ENCODE results near the gene MRPL11. TPM values are rescaled to one million over a fixed set of nuclear protein-coding genes. Genes with fewer than 3 reads are reported as not detected.

MRPL11 gene
- total RNA-seq, 1 experiment from 2014 or later, result 105 TPM

DNA sequence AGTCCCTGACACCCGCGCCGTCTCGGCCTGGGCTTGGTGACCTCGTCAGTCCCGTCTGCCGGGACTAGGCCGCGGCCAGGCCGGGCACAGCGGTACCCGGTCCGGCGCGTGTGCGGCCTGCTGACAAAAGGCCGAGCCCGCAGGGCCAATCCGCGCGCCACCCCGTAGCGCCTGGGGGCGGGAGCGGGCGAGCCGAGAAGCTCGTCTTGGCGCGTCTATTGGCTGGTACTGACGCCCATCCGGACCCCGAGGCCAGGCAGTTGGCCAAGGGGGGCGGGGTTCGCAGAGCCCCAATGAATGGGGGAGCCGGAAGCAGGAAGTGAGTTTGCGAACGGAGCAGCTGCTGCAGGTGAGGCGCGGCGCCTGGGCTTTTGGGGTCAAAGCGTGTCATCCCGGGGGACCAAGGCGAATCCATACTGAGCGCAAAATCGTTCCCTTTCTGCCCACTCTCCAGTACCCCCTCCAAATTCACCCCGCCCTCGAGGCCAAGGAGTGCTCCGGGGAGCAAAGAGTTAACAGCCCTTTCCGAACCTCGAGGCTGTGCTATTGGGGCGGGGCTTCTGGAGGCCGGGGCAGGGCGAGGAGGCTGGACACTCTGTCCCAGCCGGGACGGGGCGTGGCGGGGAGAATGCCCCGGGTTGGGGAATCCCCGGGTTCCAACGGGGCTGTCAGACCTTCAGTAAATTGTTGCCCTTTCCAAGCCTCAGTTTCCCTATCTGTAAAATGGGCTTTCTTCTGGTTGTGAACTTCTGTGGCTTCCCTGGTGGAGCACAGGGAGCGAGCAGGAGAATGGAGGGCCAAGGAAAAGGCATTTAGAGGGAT is 41.7 kb upstream of the MRPL11 start, which contains the start of gene DPP3:
DPP3 (plus strand) TSS at position 318 of the 822 bp plus-strand sequence. CDS start 1,767 bp downstream, outside the sequence.
- peak within 1 kb of the TSS; percentile 52 for H3K4me2 ChIP-seq (ENCODE audit: insufficient read depth, insufficient read length, low read length)
- peak within 1 kb of the TSS; percentile 85 for H3K9ac ChIP-seq (ENCODE audit: extremely low read depth, insufficient read length, low read length)
- H3K27ac ChIP-seq (ENCODE audit: insufficient read length, low read depth, low read length), result peak within 1 kb of the TSS; percentile 6
- H3K9me3 ChIP-seq (ENCODE audit: control insufficient read depth, low read depth, low read length), result no peaks in the 10 kb centered on the region
- peak within 1 kb of the TSS; percentile 85 to 98 (median 90); a peak in 5 of 7 replicates for H3K27ac Mint-ChIP-seq
- WGBS (ENCODE audit: extremely low coverage, insufficient read length, low lambda C conversion rate), result no CpG with 5 or more reads among the region's 62 CpGs
- peak within 1 kb of the TSS; percentile 78 for H3K18ac ChIP-seq (ENCODE audit: insufficient read length, low read depth, low read length)
- peaks cover 0 to 21% (median 14%) of the 10 kb centered on the region in 3 experiments; a peak in 5 of 7 replicates for H3K36me3 Mint-ChIP-seq (ENCODE audit: insufficient read depth in 1 of 3, low read depth in 3 of 3)
- no peak within 1 kb of the TSS for H3K23ac ChIP-seq (ENCODE audit: insufficient read length, low read depth, low read length)
- no peak within 1 kb of the TSS for H3K56ac ChIP-seq (ENCODE audit: insufficient read length, low read depth, low read length)
- H3K79me2 ChIP-seq (ENCODE audit: insufficient read depth, low read length), result no peaks in the 10 kb centered on the region
- no peak within 1 kb of the TSS for H2AFZ ChIP-seq (ENCODE audit: low read length)
- H3T11ph ChIP-seq (ENCODE audit: low read length), result no peak within 1 kb of the TSS
- no peak within 1 kb of the TSS for H2BK15ac ChIP-seq (ENCODE audit: low read depth, low read length)
- H4K8ac ChIP-seq (replicated peaks; ENCODE audit: insufficient read length, low read depth, low read length), result no peak within 1 kb of the TSS
- no peak within 1 kb of the TSS for H4K5ac ChIP-seq (ENCODE audit: insufficient read length, low read depth, low read length)
- H3K79me1 ChIP-seq (ENCODE audit: insufficient read depth, low read depth, low read length, poor library complexity, severe bottlenecking), result no peaks in the 10 kb centered on the region
- H2BK120ac ChIP-seq (ENCODE audit: low read depth, low read length, poor library complexity, severe bottlenecking), result peak within 1 kb of the TSS; percentile 89
- H2AK5ac ChIP-seq (ENCODE audit: insufficient read length, low read length), result no peak within 1 kb of the TSS
- no peak within 1 kb of the TSS for H4K91ac ChIP-seq (ENCODE audit: insufficient read length, low read depth, low read length)
- no peaks in the 10 kb centered on the region for H3K9me3 Mint-ChIP-seq
- H4K20me1 ChIP-seq (ENCODE audit: control insufficient read depth, insufficient read depth, insufficient read length), result no peaks in the 10 kb centered on the region
- H2BK5ac ChIP-seq (ENCODE audit: insufficient read length, low read length), result no peak within 1 kb of the TSS
- peak within 1 kb of the TSS; percentile 84 for H3K14ac ChIP-seq (ENCODE audit: insufficient read depth, low read length)
- no peaks in the 10 kb centered on the region for H3K27me3 ChIP-seq (ENCODE audit: insufficient read depth, low read length)
- H3K4ac ChIP-seq (ENCODE audit: low read depth, low read length), result no peak within 1 kb of the TSS
- TF ChIP-seq, protein P1, sequence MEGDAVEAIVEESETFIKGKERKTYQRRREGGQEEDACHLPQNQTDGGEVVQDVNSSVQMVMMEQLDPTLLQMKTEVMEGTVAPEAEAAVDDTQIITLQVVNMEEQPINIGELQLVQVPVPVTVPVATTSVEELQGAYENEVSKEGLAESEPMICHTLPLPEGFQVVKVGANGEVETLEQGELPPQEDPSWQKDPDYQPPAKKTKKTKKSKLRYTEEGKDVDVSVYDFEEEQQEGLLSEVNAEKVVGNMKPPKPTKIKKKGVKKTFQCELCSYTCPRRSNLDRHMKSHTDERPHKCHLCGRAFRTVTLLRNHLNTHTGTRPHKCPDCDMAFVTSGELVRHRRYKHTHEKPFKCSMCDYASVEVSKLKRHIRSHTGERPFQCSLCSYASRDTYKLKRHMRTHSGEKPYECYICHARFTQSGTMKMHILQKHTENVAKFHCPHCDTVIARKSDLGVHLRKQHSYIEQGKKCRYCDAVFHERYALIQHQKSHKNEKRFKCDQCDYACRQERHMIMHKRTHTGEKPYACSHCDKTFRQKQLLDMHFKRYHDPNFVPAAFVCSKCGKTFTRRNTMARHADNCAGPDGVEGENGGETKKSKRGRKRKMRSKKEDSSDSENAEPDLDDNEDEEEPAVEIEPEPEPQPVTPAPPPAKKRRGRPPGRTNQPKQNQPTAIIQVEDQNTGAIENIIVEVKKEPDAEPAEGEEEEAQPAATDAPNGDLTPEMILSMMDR (conservative IDR thresholded peaks at IDR 0.05), result no peak
- H2BK20ac ChIP-seq (ENCODE audit: low read depth, low read length, poor library complexity, severe bottlenecking), result no peak within 1 kb of the TSS
- H3K4me1 Mint-ChIP-seq, result peaks cover 25 to 29% of the 10 kb centered on the region in 2 experiments
- no peaks in the 10 kb centered on the region for H3K27me3 Mint-ChIP-seq (ENCODE audit: low read depth)
- H3K23me2 ChIP-seq (ENCODE audit: insufficient read length, low read depth, low read length, poor library complexity, severe bottlenecking), result peaks cover 13% of the 10 kb centered on the region
- DNase-seq, result peak; percentile 99
- H3K4me1 ChIP-seq (ENCODE audit: insufficient read depth, low read length), result no peaks in the 10 kb centered on the region
- H2BK12ac ChIP-seq (ENCODE audit: insufficient read length, low read depth, low read length), result no peak within 1 kb of the TSS
- peak within 1 kb of the TSS; percentile 91 to 93 for H3K4me3 Mint-ChIP-seq
